ENCODE data around the gene TPP1.
A peak's percentile ranks its signal among the peaks of the same experiment; 100 is the strongest.

Gene TPP1

DNA sequence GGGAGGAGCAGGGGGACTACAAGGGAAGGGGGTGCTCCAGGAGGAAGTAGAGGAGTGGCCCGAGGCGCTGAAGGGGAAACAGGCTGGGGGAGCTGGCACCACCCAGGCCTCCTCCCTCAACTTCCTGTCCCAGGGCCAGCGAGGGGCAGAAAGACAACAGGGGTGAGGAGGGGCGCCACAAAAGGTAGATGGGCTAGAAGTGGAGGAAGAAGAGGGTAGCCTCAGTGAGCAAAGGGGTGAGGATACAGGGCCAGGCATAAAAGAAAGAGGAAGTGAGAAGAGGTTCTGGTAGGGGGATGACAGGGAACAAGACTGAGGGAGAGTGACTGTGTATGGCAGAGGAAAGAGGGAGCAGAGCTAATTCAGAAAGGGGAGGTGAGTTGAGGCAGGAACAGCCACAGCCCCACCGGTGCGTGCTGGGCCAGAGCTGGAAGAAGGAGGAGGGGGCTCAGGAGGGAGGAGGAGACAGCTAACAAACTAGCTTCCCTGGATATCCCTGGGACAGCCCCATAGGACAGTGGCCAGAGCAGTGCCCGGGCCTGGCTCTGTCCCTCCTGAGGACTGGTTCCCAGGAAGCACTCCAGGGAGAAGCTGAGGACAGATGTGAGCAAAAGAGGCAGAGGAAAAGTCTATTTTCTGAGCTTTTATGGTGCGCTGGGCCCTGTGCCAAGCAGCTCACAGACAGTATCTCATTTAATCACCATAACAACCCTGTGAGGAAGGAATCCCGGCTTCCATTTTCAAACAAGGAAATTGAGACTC is 27.9 kb upstream of the TPP1 start:
- peak; percentile 63 for DNase-seq

- DNase-seq, result no peak
Observed at GRCh38 chr11:6646576-6646917, 27.3 kb upstream of the TPP1 start.

DNA sequence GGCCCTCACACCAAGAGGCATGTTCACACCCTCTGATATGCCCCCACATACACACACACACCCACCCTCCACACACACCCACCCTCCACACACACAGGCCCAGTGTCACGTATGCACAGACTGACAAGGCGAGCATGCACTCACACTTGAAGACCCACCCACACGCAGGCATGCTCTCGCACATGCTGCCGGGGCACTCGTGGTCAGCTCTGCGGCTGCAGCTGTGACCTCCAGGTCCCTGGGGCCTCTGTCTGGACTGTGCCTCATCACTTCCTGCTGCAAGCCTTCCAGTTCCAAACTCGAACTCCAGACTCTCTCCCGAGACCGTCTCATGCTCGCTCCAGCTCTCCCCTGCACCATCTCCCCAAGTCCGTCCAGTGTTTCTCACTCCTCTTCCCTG is 26.8 kb upstream of the TPP1 start:
- no peak for DNase-seq

DNA sequence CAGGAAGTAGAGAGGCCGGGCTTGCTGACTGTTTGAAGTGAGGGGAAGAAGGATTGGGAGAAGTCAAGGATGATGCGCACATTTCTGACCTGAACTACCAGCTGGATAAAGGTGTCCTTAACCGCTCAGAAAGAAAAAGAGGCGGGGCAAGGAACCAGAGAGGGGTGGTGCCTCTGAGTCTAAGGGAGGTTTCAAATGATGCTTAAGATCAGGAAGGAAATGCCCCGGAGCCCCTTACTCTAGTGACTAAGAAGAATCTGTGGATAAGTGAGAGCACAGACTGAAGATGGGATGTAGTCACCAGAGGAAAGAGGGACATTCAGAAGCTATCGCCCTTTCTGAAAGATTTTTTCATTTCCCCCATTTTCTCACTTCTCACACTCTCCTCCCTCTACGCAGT is 23.7 kb upstream of the TPP1 start:
- no peak for DNase-seq

- DNase-seq, result no peak
Observed at GRCh38 chr11:6640985-6641701, 21.9 kb upstream of the TPP1 start.

- DNase-seq, result no peak
Observed at GRCh38 chr11:6640036-6640984, 21.1 kb upstream of the TPP1 start.

- no peak for DNase-seq
Observed at GRCh38 chr11:6638429-6638828, 19.2 kb upstream of the TPP1 start.

DNA sequence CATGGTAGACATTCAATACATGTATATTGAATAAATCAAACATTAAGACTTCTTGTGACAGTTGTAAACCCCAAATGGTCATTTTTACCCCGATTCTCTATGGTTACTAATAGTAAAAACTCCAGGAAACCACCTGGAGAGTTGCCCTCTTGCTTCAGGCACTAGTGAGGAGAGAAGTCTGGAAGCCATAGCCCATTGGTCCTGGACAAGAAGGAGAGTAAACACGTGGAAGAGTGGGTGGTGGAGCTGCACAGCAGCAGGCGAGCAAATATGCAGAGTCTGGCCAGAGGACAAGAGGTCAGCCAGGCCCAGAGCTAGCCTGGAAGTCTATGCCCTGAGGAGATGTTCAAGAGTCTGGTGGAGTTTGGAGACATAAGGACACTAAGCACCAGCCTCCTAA is 18.6 kb upstream of the TPP1 start:
- DNase-seq, result no peak

DNA sequence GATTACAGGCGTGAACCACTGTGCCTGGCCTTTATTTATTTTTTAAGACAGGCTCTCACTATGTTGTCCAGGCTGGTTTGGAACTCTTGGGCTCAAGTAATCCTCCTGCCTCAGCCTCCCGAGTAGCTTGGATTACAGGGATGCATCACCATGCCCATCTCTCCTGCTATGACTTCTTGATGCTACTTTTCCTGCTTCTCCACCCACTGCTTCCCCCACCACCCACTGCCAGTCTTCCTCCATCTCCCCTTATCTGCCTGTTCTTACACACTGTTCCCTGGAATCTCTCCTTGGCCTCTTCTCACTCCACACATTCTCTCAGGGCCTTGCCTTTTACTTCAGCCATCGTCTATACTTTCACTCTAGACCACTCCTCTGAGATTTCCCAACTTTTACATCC is 17.3 kb upstream of the TPP1 start:
- no peak for DNase-seq

DNA sequence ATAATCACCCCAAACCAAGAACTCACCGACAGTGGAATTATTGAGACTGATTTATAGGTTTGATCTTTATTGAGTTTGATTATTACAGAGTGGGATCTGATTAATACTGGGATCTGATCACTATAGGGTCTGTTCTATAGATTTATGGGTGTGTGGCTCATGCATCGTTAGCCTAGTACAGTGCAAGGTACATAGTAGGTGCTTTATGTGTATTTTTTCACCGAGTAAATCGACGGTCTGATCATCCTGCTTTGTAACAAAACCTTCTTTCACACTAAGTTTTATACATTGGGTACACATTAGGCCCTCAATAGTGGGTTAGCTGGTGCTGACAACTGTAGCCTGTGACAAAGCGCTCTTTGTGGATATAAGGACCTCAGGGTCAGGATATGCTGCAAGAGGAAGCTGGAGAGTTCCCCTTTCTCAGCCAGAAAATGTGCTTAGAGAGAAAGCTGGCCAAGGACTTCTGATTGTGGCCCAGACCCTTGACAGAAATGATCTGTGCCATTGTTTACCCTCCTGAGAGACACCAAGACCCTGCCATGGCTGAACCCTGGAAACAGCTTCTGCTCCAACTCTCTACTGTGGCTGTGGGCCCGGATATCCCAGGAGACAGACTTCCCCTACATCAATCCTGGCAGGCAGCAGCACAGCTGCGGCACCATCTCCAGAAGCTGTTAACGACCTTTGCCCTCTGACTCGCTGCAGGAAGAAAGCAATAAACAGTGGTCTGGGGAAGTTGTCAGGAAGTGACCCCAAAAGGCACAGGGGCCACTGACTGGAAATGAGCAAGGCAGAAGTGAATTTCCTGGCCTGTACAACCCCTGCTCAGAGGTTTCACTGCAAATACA is 16.1 kb upstream of the TPP1 start:
- peak; percentile 59 for DNase-seq

- DNase-seq, result no peak
Observed at GRCh38 chr11:6634534-6634933, 15.3 kb upstream of the TPP1 start.

DNA sequence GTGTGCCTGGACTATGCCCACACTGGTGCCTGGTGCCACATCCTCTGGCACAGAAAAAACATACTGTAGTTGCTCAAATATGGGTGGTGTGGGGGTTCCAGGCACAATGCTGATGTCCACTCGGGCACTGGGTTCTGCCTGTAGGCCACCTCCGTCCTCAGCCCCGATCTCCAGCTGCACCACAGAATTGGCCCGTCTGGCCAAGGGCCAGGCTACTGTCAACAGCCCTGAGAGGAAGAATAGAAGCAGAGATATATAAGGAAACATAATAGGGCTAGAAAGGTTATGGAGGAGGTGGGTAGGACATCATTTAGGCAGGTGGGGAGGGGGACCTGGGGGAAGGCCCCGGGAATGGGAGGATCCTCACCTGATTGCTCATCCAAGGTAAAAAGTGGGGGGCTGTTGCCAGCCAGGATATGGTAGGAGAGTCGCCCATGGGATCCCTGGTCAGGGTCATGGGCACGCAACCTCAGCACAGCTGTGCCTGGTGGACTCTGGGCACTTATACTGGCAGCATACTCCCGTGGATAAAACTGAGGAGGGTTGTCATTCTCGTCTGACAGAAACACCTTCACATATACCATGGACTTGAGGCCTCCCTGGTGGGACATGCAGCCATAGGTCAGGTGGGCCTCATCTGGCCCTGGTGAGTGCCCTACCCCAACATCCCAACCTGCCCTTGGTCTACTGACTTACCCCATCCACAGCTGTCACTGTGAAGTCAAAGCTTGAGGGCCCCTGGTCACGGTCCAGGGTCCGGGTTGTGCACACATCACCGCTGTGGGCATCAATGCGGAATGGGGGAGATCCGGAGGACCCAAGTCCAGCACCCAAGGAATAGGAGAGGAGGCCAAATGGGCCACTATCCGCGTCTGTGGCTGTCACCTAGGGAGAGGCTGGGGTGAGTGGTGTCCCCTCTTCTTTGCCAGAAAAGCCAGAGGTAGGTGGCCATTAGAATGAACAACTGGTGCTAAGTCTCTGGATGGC is 14.5 kb upstream of the TPP1 start:
- no peak for DNase-seq

GRCh38 chr11:6632116-6633073 is 13.2 kb upstream of the TPP1 start:
- no peak for DNase-seq

DNA sequence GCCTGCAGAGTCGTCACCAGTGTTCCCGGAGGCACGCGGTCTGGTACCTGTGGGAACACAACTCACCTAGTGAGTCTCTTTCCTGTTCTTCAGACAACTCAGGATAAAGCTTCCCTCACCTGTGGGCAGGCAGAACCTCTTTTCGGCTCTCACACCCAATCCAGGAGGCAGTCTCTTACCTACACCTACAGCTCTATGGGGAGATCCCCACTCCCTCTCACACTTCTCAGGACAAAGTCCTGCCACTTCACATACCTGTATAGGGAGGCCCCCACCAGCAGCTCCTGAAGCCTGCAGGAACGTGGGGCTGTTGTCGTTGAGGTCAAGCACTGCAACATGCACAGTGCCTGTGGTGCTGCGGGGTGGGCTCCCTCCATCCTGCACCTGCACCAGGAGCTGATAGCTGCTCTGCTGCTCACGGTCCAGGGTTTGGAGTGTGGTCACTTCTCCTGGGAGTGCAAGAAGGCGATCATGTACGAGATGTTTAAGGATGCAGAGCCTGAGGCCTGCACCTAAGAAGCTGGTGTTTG is 12.2 kb upstream of the TPP1 start:
- no peak for DNase-seq

DNA sequence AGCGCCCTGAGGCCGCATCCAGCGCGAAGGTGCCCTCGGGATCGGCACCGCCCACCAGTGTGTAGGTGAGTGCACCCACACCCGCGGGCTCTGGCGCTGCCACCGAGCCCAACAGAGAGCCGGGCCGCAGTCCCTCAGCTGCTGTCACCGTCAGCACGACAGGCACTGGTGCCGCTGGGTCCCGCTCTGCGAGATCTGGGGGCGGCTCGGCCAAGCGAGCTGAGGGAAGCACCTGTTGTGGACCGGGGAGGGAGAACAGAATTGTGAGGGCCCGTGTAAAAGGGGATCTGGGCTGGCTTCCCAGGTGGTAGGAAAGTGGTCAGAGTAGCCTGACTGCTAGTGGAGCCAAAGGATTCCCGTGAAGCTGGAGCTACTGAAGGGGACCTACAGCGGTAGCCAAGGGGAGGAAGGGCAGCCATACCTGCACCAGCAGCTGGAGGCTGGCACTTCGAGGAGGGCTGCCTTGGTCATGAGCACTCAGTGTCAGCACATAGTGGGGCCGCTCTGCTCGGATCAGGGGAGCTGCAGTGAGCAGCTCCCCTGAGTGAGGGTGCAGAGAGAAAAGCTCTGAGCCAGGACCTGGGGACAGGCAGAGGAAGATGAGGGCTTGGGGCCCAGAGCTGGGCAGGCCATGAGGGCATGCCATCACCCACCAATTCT is 11.5 kb upstream of the TPP1 start:
- no peak for DNase-seq

GRCh38 chr11:6629892-6630631 is 10.8 kb upstream of the TPP1 start:
- no peak for DNase-seq

- DNase-seq, result no peak
Observed at GRCh38 chr11:6629573-6629891, 10.3 kb upstream of the TPP1 start.

DNA sequence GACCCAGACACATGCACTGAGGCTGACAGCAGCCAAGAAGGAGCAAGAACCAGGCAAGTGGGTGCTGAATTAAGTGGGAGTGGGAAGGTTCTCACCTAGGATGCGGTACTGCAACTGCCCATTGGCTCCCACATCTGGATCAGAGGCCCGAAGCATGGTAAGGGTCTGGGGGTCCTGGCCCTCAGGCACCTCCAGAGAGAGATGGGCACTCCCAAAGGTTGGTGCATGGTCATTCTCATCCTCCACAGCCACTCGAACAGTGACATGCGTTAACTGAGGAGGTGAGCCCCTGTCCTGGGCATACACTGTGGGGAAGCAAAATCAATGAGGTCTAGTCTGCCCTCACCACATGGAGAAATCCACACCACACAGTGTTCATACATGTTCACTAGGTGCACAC is 9.3 kb upstream of the TPP1 start:
- no peak for DNase-seq

GRCh38 chr11:6627762-6628241 is 8.6 kb upstream of the TPP1 start:
- peak; percentile 41 for DNase-seq

Measured in OCI-M1 (cell line).